ENCODE results near the gene DEXI.
A peak's percentile ranks its signal among the peaks of the same experiment; 100 is the strongest.

Gene DEXI

DNA sequence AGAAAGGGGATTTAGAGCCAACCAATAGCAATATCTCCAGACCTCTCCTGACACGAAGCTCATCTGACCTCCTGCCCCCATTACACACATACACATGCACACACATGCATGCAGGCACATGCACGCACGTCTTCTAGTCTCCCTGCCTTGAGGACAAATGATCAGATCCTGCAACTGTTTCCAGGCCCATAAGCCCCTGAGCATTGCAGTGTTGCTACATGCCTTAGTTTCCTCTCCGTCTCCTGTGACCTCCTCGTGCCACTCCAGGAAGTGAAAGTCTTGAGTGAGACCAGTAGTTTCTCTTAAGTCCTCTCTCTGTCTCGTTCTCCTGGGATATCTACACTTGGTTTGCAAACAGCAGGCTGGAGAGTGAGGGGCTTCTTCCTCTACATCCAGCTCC lies 57.0 kb downstream of the DEXI start:
- H3K27ac ChIP-seq (ENCODE audit: low read depth, low read length) = no peak overlapping the region
- peaks cover 0 to 63% (median 19%) of the 10 kb centered on the region in 5 donors for H3K4me1 ChIP-seq (ENCODE audit: control insufficient read depth in 5 of 5, insufficient read depth in 5 of 5, low read length in 5 of 5)
- H3K9me3 ChIP-seq (ENCODE audit: control insufficient read depth in 5 of 5, low read length in 5 of 5) = no peaks in the 10 kb centered on the region
- H3K36me3 ChIP-seq (ENCODE audit: control insufficient read depth in 5 of 5, insufficient read depth in 5 of 5, low read length in 5 of 5) = peaks cover 0 to 7% (median 0%) of the 10 kb centered on the region in 5 donors
- H3K27me3 ChIP-seq (ENCODE audit: control insufficient read depth in 5 of 5, insufficient read depth in 4 of 5, low read length in 5 of 5) = peaks cover 0 to 3% (median 0%) of the 10 kb centered on the region in 5 donors
- H3K4me3 ChIP-seq (ENCODE audit: low read depth in 1 of 5, low read length in 5 of 5) = no peak overlapping the region
- no peak overlapping the region for H3K9ac ChIP-seq (ENCODE audit: low read length in 5 of 5)

DNA sequence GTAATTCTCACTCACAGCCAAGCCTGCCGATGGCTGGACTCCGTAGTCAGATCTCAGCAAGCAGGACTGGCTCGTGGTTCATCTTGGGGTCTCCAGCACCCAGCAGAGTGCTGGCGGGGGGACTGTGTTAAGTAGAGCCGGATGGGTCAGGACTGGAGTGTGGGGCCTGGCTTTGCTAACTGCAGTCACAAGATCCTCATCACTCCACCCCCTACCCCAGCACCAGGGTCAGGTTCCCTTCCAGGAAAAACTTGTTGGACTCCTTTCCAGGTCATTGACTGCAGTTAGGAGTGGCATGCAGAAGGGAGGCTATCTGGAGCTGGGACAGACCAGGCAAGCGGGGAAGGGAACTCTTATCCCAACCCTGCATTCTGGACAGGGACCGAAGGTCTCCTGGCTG lies 59.3 kb downstream of the DEXI start:
- peaks cover 0 to 6% (median 0%) of the 10 kb centered on the region in 5 donors for H3K36me3 ChIP-seq (ENCODE audit: control insufficient read depth in 5 of 5, insufficient read depth in 5 of 5, low read length in 5 of 5)
- H3K27ac ChIP-seq (ENCODE audit: low read depth, low read length) = no peak overlapping the region
- no peaks in the 10 kb centered on the region for H3K9me3 ChIP-seq (ENCODE audit: control insufficient read depth in 5 of 5, low read length in 5 of 5)
- H3K4me3 ChIP-seq (ENCODE audit: low read depth in 1 of 5, low read length in 5 of 5) = no peak overlapping the region
- no peak overlapping the region for H3K9ac ChIP-seq (ENCODE audit: low read length in 5 of 5)
- H3K27me3 ChIP-seq (ENCODE audit: control insufficient read depth in 5 of 5, insufficient read depth in 4 of 5, low read length in 5 of 5) = peaks cover 0 to 10% (median 5%) of the 10 kb centered on the region in 5 donors
- H3K4me1 ChIP-seq (ENCODE audit: control insufficient read depth in 5 of 5, insufficient read depth in 5 of 5, low read length in 5 of 5) = peaks cover 4 to 75% (median 33%) of the 10 kb centered on the region in 5 donors

DNA sequence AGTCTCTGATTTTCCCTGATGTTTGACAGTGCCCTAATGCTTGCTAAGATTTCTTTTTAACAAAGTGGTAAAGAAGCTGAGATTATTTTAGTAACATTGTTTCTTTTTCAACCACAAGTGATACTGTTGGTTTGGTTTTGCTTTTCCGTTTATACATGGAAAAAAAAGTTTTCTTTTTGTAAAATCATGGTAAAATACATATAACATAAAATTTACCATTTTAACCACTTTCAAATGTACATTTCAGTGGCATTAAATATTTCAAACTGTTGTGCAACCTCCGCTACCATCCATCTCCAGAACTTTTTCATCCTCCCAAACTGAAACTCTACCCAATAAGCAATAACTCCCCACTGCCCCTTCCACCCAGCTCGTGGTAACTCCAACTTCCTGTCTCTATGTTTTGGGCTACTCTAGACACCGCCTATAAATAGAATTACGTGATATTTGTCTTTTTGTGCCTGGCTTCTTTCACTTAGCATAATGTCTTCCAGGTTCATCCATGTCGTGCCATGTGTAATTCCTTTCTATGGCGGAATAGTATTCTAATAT lies 60.7 kb downstream of the DEXI start:
- peaks cover 0 to 6% (median 0%) of the 10 kb centered on the region in 5 donors for H3K36me3 ChIP-seq (ENCODE audit: control insufficient read depth in 5 of 5, insufficient read depth in 5 of 5, low read length in 5 of 5)

DNA sequence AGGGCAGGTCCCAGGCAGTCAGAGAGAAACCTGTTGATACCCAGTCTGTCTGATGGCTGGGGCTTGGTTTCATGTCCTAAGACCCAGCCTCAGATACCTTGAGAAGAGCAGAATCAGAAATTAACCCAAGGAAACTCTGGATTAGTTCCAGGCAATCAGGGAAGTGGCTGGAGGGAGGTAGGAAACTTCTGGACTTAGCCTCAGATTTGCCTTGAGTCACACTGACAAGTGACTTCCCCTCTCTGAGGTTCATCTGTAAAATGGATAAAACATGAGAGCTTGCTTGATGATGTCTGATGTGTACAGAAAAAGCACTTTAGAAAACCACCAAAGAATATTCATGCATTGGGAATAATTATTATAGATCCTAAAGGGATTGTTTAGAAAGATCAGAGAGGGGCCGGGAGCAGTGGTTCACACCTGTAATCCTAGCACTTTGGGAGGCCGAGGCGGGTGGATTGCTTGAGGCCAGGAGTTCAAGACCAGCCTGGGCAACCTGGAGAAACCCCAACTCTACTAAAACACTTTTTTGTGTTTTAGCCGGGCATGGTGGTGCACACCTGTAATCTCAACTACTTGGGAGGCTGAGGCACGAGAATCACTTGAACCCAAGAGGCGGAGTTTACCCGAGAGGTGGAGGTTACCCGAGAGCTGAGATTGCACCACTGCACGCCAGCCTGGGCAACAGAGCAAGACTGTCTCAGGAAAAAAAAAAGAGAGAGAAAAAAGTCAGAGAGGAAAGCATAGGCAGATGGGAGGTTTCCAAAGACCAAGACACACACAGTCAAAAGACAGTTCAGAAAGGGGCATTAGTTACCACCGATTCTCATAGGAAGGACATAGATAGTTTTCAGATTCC lies 61.4 kb downstream of the DEXI start:
- Histone ChIP-seq H3K9me3 (ENCODE audit: control insufficient read depth in 5 of 5, low read length in 5 of 5) (no peaks in the 10 kb centered on the region), H3K36me3 (ENCODE audit: control insufficient read depth in 5 of 5, insufficient read depth in 5 of 5, low read length in 5 of 5) (peaks cover 0 to 6% (median 0%) of the 10 kb centered on the region in 5 donors), H3K9ac (ENCODE audit: low read length in 5 of 5) (peak overlapping the region in 1 of 5 donors; percentile 6), H3K27me3 (ENCODE audit: control insufficient read depth in 5 of 5, insufficient read depth in 4 of 5, low read length in 5 of 5) (peaks cover 0 to 16% (median 6%) of the 10 kb centered on the region in 5 donors), H3K4me3 (ENCODE audit: low read depth in 1 of 5, low read length in 5 of 5) (peak overlapping the region in 4 of 5 donors; percentile 25 to 82 (median 72)), H3K27ac (ENCODE audit: low read depth, low read length) (peak overlapping the region; percentile 74), H3K4me1 (ENCODE audit: control insufficient read depth in 5 of 5, insufficient read depth in 5 of 5, low read length in 5 of 5) (peaks cover 4 to 77% (median 40%) of the 10 kb centered on the region in 5 donors)

More for the DNA sequence above, 60.7 kb downstream of the DEXI start:
- Histone ChIP-seq H3K9ac (ENCODE audit: low read length in 5 of 5) (peak overlapping the region in 1 of 5 donors; percentile 6), H3K9me3 (ENCODE audit: control insufficient read depth in 5 of 5, low read length in 5 of 5) (no peaks in the 10 kb centered on the region), H3K4me3 (ENCODE audit: low read depth in 1 of 5, low read length in 5 of 5) (no peak overlapping the region), H3K27ac (ENCODE audit: low read depth, low read length) (no peak overlapping the region), H3K27me3 (ENCODE audit: control insufficient read depth in 5 of 5, insufficient read depth in 4 of 5, low read length in 5 of 5) (peaks cover 0 to 16% (median 6%) of the 10 kb centered on the region in 5 donors), H3K4me1 (ENCODE audit: control insufficient read depth in 5 of 5, insufficient read depth in 5 of 5, low read length in 5 of 5) (peaks cover 4 to 82% (median 40%) of the 10 kb centered on the region in 5 donors)

DNA sequence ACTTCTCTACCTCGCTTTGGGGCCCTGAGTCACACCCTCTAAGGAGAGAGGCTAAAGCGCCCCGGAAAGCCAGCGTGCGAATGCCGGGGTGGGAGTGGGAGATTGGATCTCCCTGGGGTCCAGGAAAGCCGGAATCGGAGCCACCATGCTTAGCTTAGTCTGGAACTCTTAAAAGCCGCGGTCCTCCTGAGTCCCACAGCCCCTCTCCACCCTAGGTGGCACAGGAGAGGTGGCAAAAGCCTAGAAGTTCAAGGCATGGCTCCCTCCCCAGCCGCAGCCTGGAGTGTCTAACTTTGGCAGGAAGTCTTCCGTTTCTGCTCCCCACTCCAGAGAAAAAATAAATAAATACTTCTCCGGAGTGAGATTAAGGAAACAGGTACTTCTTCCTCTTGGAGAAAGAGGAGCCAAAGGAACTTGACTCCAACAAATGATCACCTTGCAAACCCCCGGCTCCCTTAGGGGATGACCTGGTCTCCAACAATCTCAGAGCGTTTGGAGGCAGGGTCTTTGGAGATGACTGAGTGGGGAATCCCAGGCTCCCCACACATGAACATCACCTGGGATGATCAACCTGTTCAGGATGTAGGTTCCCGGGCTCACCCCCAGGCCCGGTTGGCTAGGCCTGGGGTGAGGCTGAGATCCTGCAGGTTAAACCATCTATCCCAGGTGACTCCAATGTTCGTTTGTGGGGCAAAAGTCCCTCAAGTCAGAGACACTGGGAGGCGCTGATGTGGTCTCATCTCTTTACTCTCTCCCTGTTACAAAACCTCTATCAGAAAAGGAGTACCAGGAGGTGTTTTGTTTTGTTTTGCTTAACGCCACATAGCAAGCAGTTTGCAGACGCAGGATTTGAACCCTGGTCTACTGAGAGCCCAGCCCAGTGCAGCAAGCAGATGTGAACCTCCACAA lies 62.3 kb downstream of the DEXI start:
- Histone ChIP-seq H3K27ac (ENCODE audit: low read depth, low read length) (peak overlapping the region; percentile 74), H3K27me3 (ENCODE audit: control insufficient read depth in 5 of 5, insufficient read depth in 4 of 5, low read length in 5 of 5) (peaks cover 0 to 16% (median 8%) of the 10 kb centered on the region in 5 donors), H3K9ac (ENCODE audit: low read length in 5 of 5) (peak overlapping the region in 4 of 5 donors; percentile 26 to 79 (median 68)), H3K9me3 (ENCODE audit: control insufficient read depth in 5 of 5, low read length in 5 of 5) (no peaks in the 10 kb centered on the region), H3K36me3 (ENCODE audit: control insufficient read depth in 5 of 5, insufficient read depth in 5 of 5, low read length in 5 of 5) (peaks cover 0 to 6% (median 0%) of the 10 kb centered on the region in 5 donors), H3K4me1 (ENCODE audit: control insufficient read depth in 5 of 5, insufficient read depth in 5 of 5, low read length in 5 of 5) (peaks cover 4 to 69% (median 36%) of the 10 kb centered on the region in 5 donors), H3K4me3 (ENCODE audit: low read depth in 1 of 5, low read length in 5 of 5) (peak overlapping the region; percentile 67 to 82 (median 77))

Measured in subcutaneous abdominal adipose tissue (tissue), 5 donors.